ENCODE results near the gene DIP2B.

The DIP2B gene

DNA sequence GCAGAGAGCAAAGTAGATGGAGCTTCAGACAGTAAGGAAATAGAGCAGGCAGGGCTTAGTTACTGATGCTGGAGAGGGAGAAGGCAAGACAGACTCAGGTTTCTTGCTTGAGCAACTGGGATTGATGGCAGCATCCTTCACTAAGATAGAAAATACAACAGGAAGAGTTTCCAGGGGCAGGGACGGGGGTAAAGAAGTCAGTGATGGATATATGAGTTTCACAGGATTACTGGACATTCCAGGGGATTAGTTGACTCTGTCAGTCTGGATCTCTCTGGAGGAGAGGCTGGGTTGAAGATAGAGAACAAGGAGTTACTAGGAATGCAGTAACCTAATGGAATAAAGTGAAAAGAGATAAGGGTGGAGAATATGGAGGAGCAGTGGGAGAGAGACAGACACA is 184.7 kb downstream of the DIP2B start:
- TF ChIP-seq, protein P1, sequence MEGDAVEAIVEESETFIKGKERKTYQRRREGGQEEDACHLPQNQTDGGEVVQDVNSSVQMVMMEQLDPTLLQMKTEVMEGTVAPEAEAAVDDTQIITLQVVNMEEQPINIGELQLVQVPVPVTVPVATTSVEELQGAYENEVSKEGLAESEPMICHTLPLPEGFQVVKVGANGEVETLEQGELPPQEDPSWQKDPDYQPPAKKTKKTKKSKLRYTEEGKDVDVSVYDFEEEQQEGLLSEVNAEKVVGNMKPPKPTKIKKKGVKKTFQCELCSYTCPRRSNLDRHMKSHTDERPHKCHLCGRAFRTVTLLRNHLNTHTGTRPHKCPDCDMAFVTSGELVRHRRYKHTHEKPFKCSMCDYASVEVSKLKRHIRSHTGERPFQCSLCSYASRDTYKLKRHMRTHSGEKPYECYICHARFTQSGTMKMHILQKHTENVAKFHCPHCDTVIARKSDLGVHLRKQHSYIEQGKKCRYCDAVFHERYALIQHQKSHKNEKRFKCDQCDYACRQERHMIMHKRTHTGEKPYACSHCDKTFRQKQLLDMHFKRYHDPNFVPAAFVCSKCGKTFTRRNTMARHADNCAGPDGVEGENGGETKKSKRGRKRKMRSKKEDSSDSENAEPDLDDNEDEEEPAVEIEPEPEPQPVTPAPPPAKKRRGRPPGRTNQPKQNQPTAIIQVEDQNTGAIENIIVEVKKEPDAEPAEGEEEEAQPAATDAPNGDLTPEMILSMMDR (IDR thresholded peaks at IDR 0.05): no peak
- no peak for DNase-seq
- no peaks in the 10 kb centered on the region for H3K27me3 ChIP-seq
- H3K9me3 ChIP-seq: no peaks in the 10 kb centered on the region
- no peaks in the 10 kb centered on the region for H3K4me1 ChIP-seq
- intact Hi-C loops (cut with DNase I; ENCODE audit: low total_unique reads): no loop called here
- H3K4me3 ChIP-seq: no peak overlapping the region
- H3K27ac ChIP-seq: no peak overlapping the region
- peaks cover 26 to 93% (median 32%) of the 10 kb centered on the region in 3 donors for H3K36me3 ChIP-seq

DNA sequence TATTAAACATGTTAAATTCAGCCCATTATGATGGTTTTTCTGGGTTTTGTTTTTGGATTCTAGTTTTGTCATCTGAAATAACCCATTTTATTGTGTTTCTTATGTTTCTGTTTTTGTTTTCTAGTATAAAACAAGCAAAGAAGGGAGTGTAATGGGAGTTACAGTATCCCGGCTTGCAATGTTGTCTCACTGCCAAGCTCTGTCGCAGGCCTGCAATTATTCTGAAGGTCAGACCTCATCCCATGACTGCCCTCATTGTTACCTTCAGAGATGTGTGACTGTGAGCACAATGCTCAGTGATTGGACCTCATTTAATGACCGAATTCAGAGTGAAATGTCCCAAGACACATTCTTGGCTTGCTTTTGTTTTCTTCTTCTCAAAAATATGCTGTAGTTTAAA is 186.1 kb downstream of the DIP2B start:
- peaks cover 32 to 93% (median 37%) of the 10 kb centered on the region in 3 donors for H3K36me3 ChIP-seq
- H3K4me3 ChIP-seq: no peak overlapping the region
- TF ChIP-seq, protein P1 (IDR thresholded peaks at IDR 0.05): no peak
- DNase-seq: no peak
- intact Hi-C loops (cut with DNase I; ENCODE audit: low total_unique reads): no loop called here
- H3K9me3 ChIP-seq: no peaks in the 10 kb centered on the region
- H3K27ac ChIP-seq: no peak overlapping the region
- H3K4me1 ChIP-seq: no peaks in the 10 kb centered on the region
- H3K27me3 ChIP-seq: no peaks in the 10 kb centered on the region

DNA sequence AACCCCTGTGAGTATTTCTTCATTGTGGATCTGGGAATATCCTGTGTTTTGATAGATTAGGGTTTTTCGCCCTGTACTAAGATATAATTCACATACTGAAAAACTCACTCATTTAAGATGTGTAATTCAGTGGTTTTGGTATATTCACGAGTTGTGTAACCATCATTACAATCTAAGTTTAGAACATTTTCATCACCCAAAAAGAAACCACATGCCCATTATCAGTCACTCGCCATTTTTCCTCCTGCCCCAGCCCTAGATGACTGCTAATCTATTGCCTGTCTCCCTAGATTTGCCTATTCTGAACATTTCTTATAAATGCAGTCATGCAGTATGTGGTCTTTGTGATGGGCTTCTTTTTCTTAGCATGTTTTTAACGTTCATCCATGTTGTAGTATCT is 191.2 kb downstream of the DIP2B start:
- Histone ChIP-seq H3K4me1 (no peaks in the 10 kb centered on the region), H3K36me3 (peaks cover 55 to 94% (median 68%) of the 10 kb centered on the region in 3 donors), H3K9me3 (no peaks in the 10 kb centered on the region), H3K4me3 (no peak overlapping the region), H3K27me3 (no peaks in the 10 kb centered on the region), H3K27ac (no peak overlapping the region)
- TF ChIP-seq, protein P1 (IDR thresholded peaks at IDR 0.05): no peak
- intact Hi-C loops (cut with DNase I; ENCODE audit: low total_unique reads): no loop called here
- DNase-seq: no peak

DNA sequence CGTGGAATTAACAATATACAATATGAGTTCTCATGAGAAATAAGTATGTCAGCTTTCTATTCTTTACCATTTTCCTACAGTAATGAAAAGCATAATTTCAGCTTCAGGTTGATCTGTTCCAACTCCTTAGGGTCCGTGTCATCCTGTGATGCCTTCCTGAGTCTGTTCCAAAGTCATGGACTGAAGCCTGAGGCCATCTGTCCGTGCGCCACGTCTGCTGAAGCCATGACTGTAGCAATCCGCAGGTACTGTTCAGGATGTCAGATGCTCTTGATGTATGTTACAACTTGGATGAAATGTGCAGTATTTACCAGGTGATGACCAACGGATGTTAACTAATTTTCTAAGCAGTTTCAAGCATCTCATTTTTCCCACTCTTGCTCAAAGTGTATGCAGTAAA is 192.1 kb downstream of the DIP2B start:
- Histone ChIP-seq H3K27me3 (no peaks in the 10 kb centered on the region), H3K27ac (no peak overlapping the region), H3K4me3 (no peak overlapping the region), H3K4me1 (no peaks in the 10 kb centered on the region), H3K9me3 (no peaks in the 10 kb centered on the region), H3K36me3 (peaks cover 57 to 96% (median 75%) of the 10 kb centered on the region in 3 donors)
- no peak for DNase-seq
- TF ChIP-seq, protein P1 (IDR thresholded peaks at IDR 0.05): no peak
- intact Hi-C loops (cut with DNase I; ENCODE audit: low total_unique reads): no loop called here

DNA sequence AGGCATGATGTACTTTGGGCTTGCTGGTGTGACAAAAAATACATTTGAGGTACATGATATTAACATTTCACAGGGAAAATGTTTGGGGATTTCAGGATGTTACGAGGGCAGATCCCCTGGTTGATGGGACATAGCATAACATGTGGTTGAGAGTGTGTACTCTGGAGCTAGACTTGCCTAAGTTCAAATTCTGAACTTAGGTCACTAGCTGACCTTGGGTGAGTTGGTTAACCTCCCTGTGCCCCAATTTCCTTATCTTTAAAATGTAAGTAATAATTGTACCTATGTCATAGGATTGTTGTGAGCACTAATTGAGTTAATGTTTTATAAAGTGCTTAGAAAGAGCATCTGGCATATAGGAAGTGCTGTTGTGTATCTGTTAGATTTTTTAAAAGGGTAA is 194.4 kb downstream of the DIP2B start:
- no peak overlapping the region for H3K27ac ChIP-seq
- no peak overlapping the region for H3K4me3 ChIP-seq
- intact Hi-C loops (cut with DNase I; ENCODE audit: low total_unique reads): no loop called here
- DNase-seq: no peak
- H3K4me1 ChIP-seq: no peaks in the 10 kb centered on the region
- no peaks in the 10 kb centered on the region for H3K27me3 ChIP-seq
- peaks cover 53 to 95% (median 73%) of the 10 kb centered on the region in 3 donors for H3K36me3 ChIP-seq
- no peaks in the 10 kb centered on the region for H3K9me3 ChIP-seq
- TF ChIP-seq, protein P1 (IDR thresholded peaks at IDR 0.05): no peak

DNA sequence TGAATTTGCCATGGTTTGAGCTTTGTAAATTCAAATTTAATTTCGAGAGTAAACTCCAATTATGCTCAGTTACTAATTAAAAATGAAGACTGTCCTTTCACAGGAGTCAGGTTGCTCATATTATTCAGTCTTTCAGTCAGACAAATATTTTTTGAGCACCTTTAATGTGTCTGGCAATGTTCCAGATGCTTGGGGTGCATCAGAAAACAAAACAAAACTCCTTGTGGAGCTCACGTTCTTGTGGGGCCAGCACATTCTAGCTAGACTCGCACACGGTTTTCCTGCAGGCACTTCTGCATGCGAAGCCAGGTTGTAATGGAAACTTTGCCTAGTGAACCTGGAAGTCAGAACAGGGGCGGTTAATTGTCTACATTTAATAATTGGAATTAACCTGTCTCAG is 195.2 kb downstream of the DIP2B start:
- no peak for DNase-seq
- Histone ChIP-seq H3K4me3 (no peak overlapping the region), H3K27me3 (no peaks in the 10 kb centered on the region), H3K9me3 (no peaks in the 10 kb centered on the region), H3K4me1 (no peaks in the 10 kb centered on the region), H3K27ac (no peak overlapping the region), H3K36me3 (peaks cover 53 to 98% (median 78%) of the 10 kb centered on the region in 3 donors)
- intact Hi-C loops (cut with DNase I; ENCODE audit: low total_unique reads): no loop called here
- TF ChIP-seq, protein P1 (IDR thresholded peaks at IDR 0.05): no peak

Data from tibial artery (tissue), 4 donors.